Heart right ventricle (tissue), 16 donors: ENCODE measurements around the gene SLC2A5. TPM values are rescaled to one million over a fixed set of nuclear protein-coding genes. Genes with fewer than 3 reads are reported as not detected.

Experiments used
- ATAC-seq, 8 donors: fragments of 200-7000 bp; cut with Tn5 transposase; one replicate each; pipeline ENCODE4 v1.9.1; 2020; ENCODE audit warnings: mild to moderate bottlenecking in 8 of 8, moderate library complexity in 8 of 8, moderate number of reproducible peaks in 1 of 8
- DNase-seq, 2 donors: peaks; one replicate each; pipeline ENCODE4 v3.0.0-alpha.2; 2020
- H3K27ac ChIP-seq, 10 donors: fragments of 200-600 bp; sonication (generic) in 2 of 10; one replicate each; pipeline versions ENCODE4 v1.5.0 to v1.8.0; 2020 to 2022; ENCODE audit warnings: mild to moderate bottlenecking in 3 of 10
- H3K27me3 ChIP-seq, 7 donors: fragments of 200-600 bp; one replicate each; pipeline ENCODE4 v1.8.0; 2021 to 2022; ENCODE audit warnings: mild to moderate bottlenecking in 2 of 7
- H3K36me3 ChIP-seq, 9 donors: fragments of 200-600 bp; sonication (generic) in 1 of 9; one replicate each; pipeline versions ENCODE4 v1.5.0 to v1.8.0; 2020 to 2022; ENCODE audit warnings: mild to moderate bottlenecking in 2 of 9
- H3K4me1 ChIP-seq, 9 donors: fragments of 200-600 bp; sonication (generic) in 1 of 9; one replicate each; pipeline versions ENCODE4 v1.5.0 to v1.8.0; 2020 to 2022; ENCODE audit warnings: mild to moderate bottlenecking in 4 of 9
- H3K4me3 ChIP-seq, 10 donors: fragments of 200-600 bp; sonication (generic) in 2 of 10; one replicate each; pipeline versions ENCODE4 v1.5.0 to v1.8.0; 2020 to 2022; ENCODE audit warnings: mild to moderate bottlenecking in 7 of 10, moderate library complexity in 2 of 10
- H3K9me3 ChIP-seq, 11 donors: fragments of 200-600 bp in 10 of 11; sonication (generic) in 2 of 11; one replicate each; pipeline versions ENCODE4 v1.5.0 to v1.8.0; 2013 to 2022; ENCODE audit warnings: mild to moderate bottlenecking in 2 of 11, control low read depth in 1 of 11, moderate library complexity in 1 of 11
- WGBS, 2 donors: extraction: QIAGEN DNeasy Blood & Tissue Kit; methylation state at CpG; one replicate each; pipeline ENCODE4 v1.1.7; 2013; ENCODE audit warnings: inconsistent platforms in 1 of 2; 5-methylcytosine and 5-hydroxymethylcytosine counted together
- intact Hi-C, 10 donors: fragments of 100-400 bp; cut with DNase I; formaldehyde crosslinking; loops; one replicate each; pipeline versions ENCODE4 v1.11.1 to v1.14.2; 2022
- polyA plus RNA-seq, 2 donors: library from polyadenylated mRNA; stranded (reverse); fragments of 200-250 nt; gene quantifications; one replicate each; pipeline ENCODE4 v1.2.3, GENCODE V29; 2013
- total RNA-seq, 10 donors: library from RNA; stranded (reverse); fragmentation: NEBNext Ultra II Directional in 3 of 10; extraction: Animal tissue kit (Norgen Biotek cat#: 25700) in 3 of 10; gene quantifications; one replicate each; pipeline versions ENCODE4 v1.2.1 to v1.2.4, GENCODE V29; 2021 to 2023
- TF ChIP-seq, protein P1 (sequence below), 9 donors: fragments of 200-600 bp; sonication (generic) in 2 of 9; IDR thresholded peaks; one replicate each; pipeline versions ENCODE4 v1.5.0 to v1.8.0; 2021 to 2022; ENCODE audit warnings: antibody characterized with exemption in 9 of 9, mild to moderate bottlenecking in 5 of 9, moderate library complexity in 1 of 9
- donor health status: Arrhythmogenic right ventricular cardiomyopathy.
- donor health status: ischemic (EF 13 %, LVEDD 7.1; RV severe dilation, severe dysfunction).
- donor health status: healthy with polysubstance abuse.
- donor health status: DM: no; HTN: yes; CAD: no.
- donor health status: DM: no; HTN: no; CAD: no.
- donor health status: ischemic (EF 25% LVEDD 6.9; RV normal size, moderate dysfunction).
- donor health status: ischemic (EF 25% LVEDD 5.7; RV mildly dilated, moderate dysfunction).
- donor health status: healthy.
- donor health status: DM: yes; HTN: yes; CAD: no.
- donor health status: Ischemic cardiomyopathy.
- donor health status: ischemic (EF 35%, LVEDD 5.7; RV mildly dilated, moderate dysfunction).
- donor health status: nonischemic (EF 11% LVEDD 7.7; RV severe dilation, severe dysfunction).
- donor health status: DM: yes; HTN: yes; CAD: no.
- donor health status: PGD.
- donor health status: ischemic (EF 29% LVEDD 5.4; RV normal size, mild dysfunction).
- donor health status: nonischemic (EF 23%, LVEDD 6.1; RV moderate dilation, normal function).

SLC2A5 gene
- total and polyA plus RNA-seq, 12 donors, result 0.39 to 15.6 (median 3.8) TPM

GRCh38 chr1:9045861-9046510 is 23.4 kb downstream of the SLC2A5 start:
- H3K36me3 ChIP-seq, result peaks cover 0 to 20% (median 0%) of the 10 kb centered on the region in 9 donors
- DNase-seq (no peak), ATAC-seq (no peak)
- H3K4me1 ChIP-seq, result no peaks in the 10 kb centered on the region
- H3K9me3 ChIP-seq, result no peaks in the 10 kb centered on the region
- H3K27me3 ChIP-seq, result no peaks in the 10 kb centered on the region
- intact Hi-C loops, result no loop called here
- no peak overlapping the region for H3K4me3 ChIP-seq
- no peak overlapping the region for H3K27ac ChIP-seq
- WGBS, 2 donors, result 89 to 96% methylated on average over 7 of the region's 7 CpGs
- TF ChIP-seq, protein P1, sequence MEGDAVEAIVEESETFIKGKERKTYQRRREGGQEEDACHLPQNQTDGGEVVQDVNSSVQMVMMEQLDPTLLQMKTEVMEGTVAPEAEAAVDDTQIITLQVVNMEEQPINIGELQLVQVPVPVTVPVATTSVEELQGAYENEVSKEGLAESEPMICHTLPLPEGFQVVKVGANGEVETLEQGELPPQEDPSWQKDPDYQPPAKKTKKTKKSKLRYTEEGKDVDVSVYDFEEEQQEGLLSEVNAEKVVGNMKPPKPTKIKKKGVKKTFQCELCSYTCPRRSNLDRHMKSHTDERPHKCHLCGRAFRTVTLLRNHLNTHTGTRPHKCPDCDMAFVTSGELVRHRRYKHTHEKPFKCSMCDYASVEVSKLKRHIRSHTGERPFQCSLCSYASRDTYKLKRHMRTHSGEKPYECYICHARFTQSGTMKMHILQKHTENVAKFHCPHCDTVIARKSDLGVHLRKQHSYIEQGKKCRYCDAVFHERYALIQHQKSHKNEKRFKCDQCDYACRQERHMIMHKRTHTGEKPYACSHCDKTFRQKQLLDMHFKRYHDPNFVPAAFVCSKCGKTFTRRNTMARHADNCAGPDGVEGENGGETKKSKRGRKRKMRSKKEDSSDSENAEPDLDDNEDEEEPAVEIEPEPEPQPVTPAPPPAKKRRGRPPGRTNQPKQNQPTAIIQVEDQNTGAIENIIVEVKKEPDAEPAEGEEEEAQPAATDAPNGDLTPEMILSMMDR (IDR thresholded peaks at IDR 0.05), result no peak

DNA sequence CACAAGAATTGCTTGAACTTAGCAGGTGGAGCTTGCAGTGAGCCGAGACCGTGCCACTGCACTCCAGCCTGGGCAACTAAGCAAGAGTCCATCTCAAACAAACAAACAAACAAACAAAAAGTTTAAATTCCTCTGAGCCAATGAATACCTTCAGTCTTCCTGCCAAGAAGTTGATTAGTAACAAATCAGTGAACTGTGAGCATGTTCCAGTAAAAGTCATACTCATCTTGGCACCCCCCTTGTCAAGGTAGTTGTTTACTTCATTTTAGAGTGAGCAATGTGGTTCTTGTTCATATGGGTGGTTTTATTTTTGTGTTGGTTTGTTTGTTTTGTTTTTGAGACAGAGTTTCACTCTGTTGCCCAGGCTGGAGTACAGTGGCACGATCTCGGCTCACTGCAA is 25.2 kb downstream of the SLC2A5 start:
- Histone ChIP-seq H3K4me1 (no peaks in the 10 kb centered on the region), H3K36me3 (peaks cover 0 to 28% (median 0%) of the 10 kb centered on the region in 9 donors), H3K27me3 (peaks cover 0 to 4% (median 0%) of the 10 kb centered on the region in 7 donors), H3K4me3 (no peak overlapping the region), H3K27ac (no peak overlapping the region), H3K9me3 (no peaks in the 10 kb centered on the region)
- TF ChIP-seq, protein P1 (IDR thresholded peaks at IDR 0.05), result no peak
- intact Hi-C loops, result no loop called here
- WGBS, 2 donors, result 93 to 97% methylated on average over 4 of the region's 4 CpGs
- ATAC-seq (no peak), DNase-seq (no peak)

- H3K4me3 ChIP-seq, result no peak overlapping the region
- H3K36me3 ChIP-seq, result peaks cover 0 to 31% (median 0%) of the 10 kb centered on the region in 9 donors
- H3K27me3 ChIP-seq, result peaks cover 0 to 11% (median 0%) of the 10 kb centered on the region in 7 donors
- intact Hi-C loops, result no loop called here
- H3K27ac ChIP-seq, result no peak overlapping the region
- WGBS, 2 donors, result 94 to 96% methylated on average over 5 of the region's 5 CpGs
- ATAC-seq (no peak), DNase-seq (no peak)
- H3K9me3 ChIP-seq, result no peaks in the 10 kb centered on the region
- TF ChIP-seq, protein P1 (IDR thresholded peaks at IDR 0.05), result no peak
- no peaks in the 10 kb centered on the region for H3K4me1 ChIP-seq
These were observed 27.2 kb downstream of the SLC2A5 start for GRCh38 chr1:9042272-9042671.

GRCh38 chr1:9041116-9041779 is 28.2 kb downstream of the SLC2A5 start:
- intact Hi-C loops, result no loop called here
- Histone ChIP-seq H3K27ac (no peak overlapping the region), H3K9me3 (no peaks in the 10 kb centered on the region), H3K27me3 (peaks cover 0 to 11% (median 0%) of the 10 kb centered on the region in 7 donors), H3K4me1 (no peaks in the 10 kb centered on the region), H3K36me3 (peaks cover 0 to 28% (median 0%) of the 10 kb centered on the region in 9 donors), H3K4me3 (no peak overlapping the region)
- TF ChIP-seq, protein P1 (IDR thresholded peaks at IDR 0.05), result no peak
- ATAC-seq, result no peak
- no peak for DNase-seq
- 86 to 88% methylated on average over 14 of the region's 14 CpGs for WGBS, 2 donors
